HepG2 (cell line): ENCODE measurements around the gene KIN. TPM values are rescaled to one million over a fixed set of nuclear protein-coding genes. Genes with fewer than 3 reads are reported as not detected.

ENCODE experiments used
- CTCF ChIP-seq: sonication (generic); formaldehyde crosslinking; IDR thresholded peaks from 2 replicates; pipeline ENCODE4 v1.5.0; 2020; ENCODE audit warnings: mild to moderate bottlenecking, missing genetic modification reagents, moderate library complexity
- DPF2 ChIP-seq: sonication (generic); formaldehyde crosslinking; IDR thresholded peaks from 2 replicates; pipeline ENCODE4 v1.4.0; 2020; ENCODE audit warnings: mild to moderate bottlenecking, low read depth, missing genetic modification reagents, borderline replicate concordance
- E2F2 ChIP-seq: sonication (generic); formaldehyde crosslinking; IDR thresholded peaks from 2 replicates; pipeline ENCODE4 v1.4.0; 2020; ENCODE audit warnings: missing genetic modification reagents, borderline replicate concordance
- FOXO1 ChIP-seq: sonication (generic); formaldehyde crosslinking; IDR thresholded peaks from 2 replicates; pipeline ENCODE4 v1.4.0; 2020; ENCODE audit warnings: missing genetic modification reagents
- HBP1 ChIP-seq: IDR thresholded peaks from 2 replicates; pipeline ENCODE4 v1.6.1; 2016; ENCODE audit warnings: low read depth, control low read depth
- HDAC2 ChIP-seq: sonication (generic); formaldehyde crosslinking; IDR thresholded peaks from 2 replicates; pipeline ENCODE4 v1.4.0; 2020; ENCODE audit warnings: missing genetic modification reagents
- HMGA1 ChIP-seq: sonication (generic); formaldehyde crosslinking; conservative IDR thresholded peaks from 2 replicates; pipeline ENCODE4 v1.4.0; 2020; ENCODE audit warnings: missing genetic modification reagents
- KDM4B ChIP-seq: sonication (generic); formaldehyde crosslinking; IDR thresholded peaks from 2 replicates; pipeline ENCODE4 v1.4.0; 2020; ENCODE audit warnings: missing genetic modification reagents
- MBD4 ChIP-seq: IDR thresholded peaks from 2 replicates; pipeline ENCODE4 v1.6.1; 2012; ENCODE audit warnings: low read length, inconsistent platforms, borderline replicate concordance
- MBNL3 ChIP-seq: fragments of 250-450 bp; sonication (Bioruptor Pico); conservative IDR thresholded peaks from 2 replicates; pipeline ENCODE4 v1.8.0; 2022; ENCODE audit warnings: mild to moderate bottlenecking, inconsistent platforms
- NBN ChIP-seq: fragments of 450-650 bp; conservative IDR thresholded peaks from 2 replicates; pipeline ENCODE4 v1.6.1; 2017
- NFE2 ChIP-seq: sonication (generic); formaldehyde crosslinking; IDR thresholded peaks from 2 replicates; pipeline ENCODE4 v1.4.0; 2020; ENCODE audit warnings: missing genetic modification reagents
- NR2C2 ChIP-seq: sonication (generic); formaldehyde crosslinking; IDR thresholded peaks from 2 replicates; pipeline ENCODE4 v1.4.0; 2020; ENCODE audit warnings: missing genetic modification reagents, mild to moderate bottlenecking, moderate library complexity, borderline replicate concordance
- NR2F1 ChIP-seq, 2 experiments: fragments of 450-650 bp in 1 of 2; formaldehyde crosslinking in 1 of 2; IDR thresholded peaks; 2 replicates each; pipeline versions ENCODE4 v1.5.0 to v1.6.1; 2016 to 2020; ENCODE audit warnings: mild to moderate bottlenecking in 1 of 2, missing compliant biosample characterization in 1 of 2, missing genetic modification reagents in 1 of 2, moderate library complexity in 1 of 2
- POGZ ChIP-seq: sonication (generic); formaldehyde crosslinking; IDR thresholded peaks from 2 replicates; pipeline ENCODE4 v1.4.0; 2020; ENCODE audit warnings: mild to moderate bottlenecking, missing genetic modification reagents
- PTBP1 ChIP-seq: fragments of 200-400 bp; formaldehyde crosslinking; IDR thresholded peaks from 2 replicates; pipeline ENCODE4 v1.6.1; 2018; ENCODE audit warnings: low read length, low read depth; ENCODE audit not compliant: poor library complexity, severe bottlenecking
- RORA ChIP-seq: sonication (generic); formaldehyde crosslinking; IDR thresholded peaks from 2 replicates; pipeline ENCODE4 v1.5.0; 2020; ENCODE audit warnings: mild to moderate bottlenecking, missing genetic modification reagents, moderate library complexity
- ZBTB21 ChIP-seq: sonication (generic); formaldehyde crosslinking; IDR thresholded peaks from 2 replicates; pipeline ENCODE4 v1.4.0; 2020; ENCODE audit warnings: missing genetic modification reagents
- ZNF207 ChIP-seq: fragments of 450-650 bp; IDR thresholded peaks from 2 replicates; pipeline ENCODE4 v1.6.1; 2016; ENCODE audit warnings: antibody characterized with exemption, borderline replicate concordance
- ZNF225 ChIP-seq: sonication (generic); formaldehyde crosslinking; IDR thresholded peaks from 2 replicates; pipeline ENCODE4 v1.4.0; 2020; ENCODE audit warnings: mild to moderate bottlenecking, missing genetic modification reagents
- ZNF3 ChIP-seq: IDR thresholded peaks from 2 replicates; pipeline ENCODE4 v1.7.0; 2017; ENCODE audit warnings: inconsistent platforms
- ZNF382 ChIP-seq: sonication (generic); formaldehyde crosslinking; IDR thresholded peaks from 2 replicates; pipeline ENCODE4 v1.5.0; 2020; ENCODE audit warnings: missing genetic modification reagents, mild to moderate bottlenecking, borderline replicate concordance
- ZNF460 ChIP-seq: sonication (generic); formaldehyde crosslinking; IDR thresholded peaks from 2 replicates; pipeline ENCODE4 v1.5.1; 2020; ENCODE audit warnings: missing genetic modification reagents, mild to moderate bottlenecking, borderline replicate concordance
- ZNF580 ChIP-seq: IDR thresholded peaks from 2 replicates; pipeline ENCODE4 v1.6.1; 2016; ENCODE audit warnings: low read depth, borderline replicate concordance
- ZNF790 ChIP-seq: sonication (generic); formaldehyde crosslinking; IDR thresholded peaks from 2 replicates; pipeline ENCODE4 v1.8.0; 2022; ENCODE audit warnings: missing genetic modification reagents, mild to moderate bottlenecking, borderline replicate concordance
- ZNF792 ChIP-seq: IDR thresholded peaks from 2 replicates; pipeline ENCODE4 v1.6.1; 2016
- ZNF816 ChIP-seq: sonication (generic); formaldehyde crosslinking; IDR thresholded peaks from 2 replicates; pipeline ENCODE4 v1.8.0; 2022; ENCODE audit warnings: missing genetic modification reagents, mild to moderate bottlenecking, borderline replicate concordance
- polyA plus RNA-seq, 8 experiments: library from polyadenylated mRNA; depleted of rRNA in 3 of 8; stranded (reverse) in 7 of 8; unstranded in 1 of 8; fragments of >200 nt; fragmentation: Illumina TruSeq in 4 of 8; extraction: Trizol in 4 of 8; gene quantifications; 2 replicates each; pipeline versions ENCODE4 v1.2.1 to v1.2.3, GENCODE V29; 2011 to 2016; ENCODE audit warnings: low read depth in 4 of 8, missing spikeins in 1 of 8, mixed read lengths in 1 of 8; ENCODE audit not compliant: insufficient read depth in 1 of 8
- total RNA-seq, 5 experiments: library from RNA; depleted of rRNA; stranded (reverse); fragments of >200 nt; fragmentation: Illumina TruSeq; extraction: Trizol; gene quantifications; 2 replicates each; pipeline ENCODE4 v1.2.3, GENCODE V29; 2016; ENCODE audit warnings: low read depth in 1 of 5

KIN gene
- total and polyA plus RNA-seq, 2 of the 13 experiments (the other 11 are each of a cell fraction or from before 2014, with no cell fraction given), result 4.9 to 23.2 TPM

GRCh38 chr10:7703140-7703539 is 84.7 kb downstream of the KIN start, which contains the start of gene ITIH2 (continued):
- TF ChIP-seq ZNF460 (CRISPR knock-in tag), result no peak
- TF ChIP-seq ZNF816 (CRISPR knock-in tag), result no peak
- 0 out of 2 replicates have a peak, but pooled peaks have one; percentile 16 for TF ChIP-seq ZNF792 (CRISPR knock-in tag)
- no peak for TF ChIP-seq PTBP1
- TF ChIP-seq HMGA1 (CRISPR knock-in tag), result no peak
- peak; percentile 40 to 76; a peak in 2 of 4 replicates for TF ChIP-seq NR2F1 (CRISPR knock-in tag; IDR thresholded peaks at IDR 0.05)
- no peak for TF ChIP-seq DPF2 (CRISPR knock-in tag)
- TF ChIP-seq ZNF3 (CRISPR knock-in tag), result no peak
- TF ChIP-seq NR2C2 (CRISPR knock-in tag), result no peak
- TF ChIP-seq ZNF382 (CRISPR knock-in tag), result no peak
- TF ChIP-seq MBD4, result no peak
- no peak for TF ChIP-seq CTCF (CRISPR knock-in tag)
- TF ChIP-seq POGZ (CRISPR knock-in tag), result no peak
- TF ChIP-seq HBP1, result no peak
- TF ChIP-seq ZBTB21 (CRISPR knock-in tag), result no peak
- no peak for TF ChIP-seq RORA (CRISPR knock-in tag)
- no peak for TF ChIP-seq KDM4B (CRISPR knock-in tag)
- TF ChIP-seq E2F2 (CRISPR knock-in tag), result no peak
- peak; percentile 70 for TF ChIP-seq HDAC2 (CRISPR knock-in tag)
- no peak for TF ChIP-seq MBNL3
- TF ChIP-seq ZNF580, result no peak
- TF ChIP-seq ZNF207, result no peak
- 0 out of 2 replicates have a peak, but pooled peaks have one; percentile 35 for TF ChIP-seq FOXO1 (CRISPR knock-in tag)
- no peak for TF ChIP-seq NBN
- no peak for TF ChIP-seq ZNF225
- TF ChIP-seq ZNF790, result no peak
- no peak for TF ChIP-seq NFE2
